Karpas-422 (cell line): ENCODE data around the gene SLC18B1. TPM values are rescaled to one million over a fixed set of nuclear protein-coding genes. Genes with fewer than 3 reads are reported as not detected.
A peak's percentile ranks its signal among the peaks of the same experiment; 100 is the strongest.
"Not testable (repeated sequence)": the region's sequence is repeated elsewhere in the genome, so short reads cannot be mapped to it uniquely, and the experiment has no call there.

Source experiments
- DNase-seq: peaks from one replicate; pipeline ENCODE4 v3.0.0-alpha.2; 2015
- H2AFZ ChIP-seq: fragments of 200-600 bp; sonication (generic); 2 replicates; pipeline ENCODE4 v1.6.1; 2014; ENCODE audit warnings: antibody characterized with exemption, low read length, mixed read lengths
- H3K27ac ChIP-seq: fragments of 200-600 bp; sonication (generic); 2 replicates; pipeline ENCODE4 v1.5.1; 2014; ENCODE audit warnings: mild to moderate bottlenecking, low read length, moderate library complexity
- H3K27me3 ChIP-seq: fragments of 200-600 bp; sonication (generic); 2 replicates; pipeline ENCODE4 v1.6.1; 2014; ENCODE audit warnings: low read length, mixed read lengths
- H3K36me3 ChIP-seq: fragments of 200-600 bp; sonication (generic); 2 replicates; pipeline ENCODE4 v1.6.1; 2014; ENCODE audit warnings: low read length, mixed read lengths; ENCODE audit not compliant: insufficient read depth
- H3K4me1 ChIP-seq: fragments of 200-600 bp; sonication (generic); 2 replicates; pipeline ENCODE4 v1.6.1; 2014; ENCODE audit warnings: mild to moderate bottlenecking, low read length, mixed read lengths
- H3K4me2 ChIP-seq: fragments of 200-600 bp; sonication (generic); 2 replicates; pipeline ENCODE4 v1.6.1; 2014; ENCODE audit warnings: low read length, low read depth, mild to moderate bottlenecking; ENCODE audit not compliant: poor library complexity, severe bottlenecking
- H3K4me3 ChIP-seq: fragments of 200-600 bp; sonication (generic); 2 replicates; pipeline ENCODE4 v1.5.1; 2014; ENCODE audit warnings: mild to moderate bottlenecking, antibody characterized with exemption, low read length, mixed read lengths
- H3K79me2 ChIP-seq: fragments of 200-600 bp; sonication (generic); 2 replicates; pipeline ENCODE4 v1.6.1; 2014; ENCODE audit warnings: mild to moderate bottlenecking, low read length, mixed read lengths
- H3K9ac ChIP-seq: fragments of 200-600 bp; sonication (generic); 2 replicates; pipeline ENCODE4 v1.6.0; 2014; ENCODE audit warnings: low read length
- H3K9me2 ChIP-seq: fragments of 200-600 bp; sonication (generic), shearing (Covaris generic); replicated peaks from 2 replicates; pipeline ENCODE4 v1.6.0; 2014; ENCODE audit warnings: mild to moderate bottlenecking, low read length, moderate library complexity; ENCODE audit not compliant: insufficient read depth
- H3K9me3 ChIP-seq: fragments of 300-700, 200-600 bp; sonication (generic); 2 replicates; pipeline ENCODE4 v1.6.1; 2014; ENCODE audit warnings: low read length, mixed read lengths
- H4K20me1 ChIP-seq: fragments of 200-600 bp; sonication (generic); 2 replicates; pipeline ENCODE4 v1.6.1; 2014; ENCODE audit warnings: mild to moderate bottlenecking, antibody characterized with exemption, low read length, low read depth; ENCODE audit not compliant: insufficient read depth
- total RNA-seq: library from RNA; depleted of rRNA; stranded (reverse); fragments of >200 nt; shearing (Covaris generic); gene quantifications from 2 replicates; pipeline ENCODE4 v1.2.3, GENCODE V29; 2014; ENCODE audit warnings: low replicate concordance

Gene SLC18B1
- total RNA-seq, 1 experiment from 2014 or later: 0.60 TPM

- H3K4me1 ChIP-seq: no peaks in the 10 kb centered on the region
- H4K20me1 ChIP-seq: no peaks in the 10 kb centered on the region
- H3K9me2 ChIP-seq: no peaks in the 10 kb centered on the region
- H3K27ac ChIP-seq: no peak overlapping the region
- no peak overlapping the region for H3K4me3 ChIP-seq
- no peaks in the 10 kb centered on the region for H3K9me3 ChIP-seq
- no peaks in the 10 kb centered on the region for H3K36me3 ChIP-seq
- no peak overlapping the region for H2AFZ ChIP-seq
- no peak overlapping the region for H3K4me2 ChIP-seq
- H3K9ac ChIP-seq: no peak overlapping the region
- H3K79me2 ChIP-seq: no peaks in the 10 kb centered on the region
- H3K27me3 ChIP-seq: no peaks in the 10 kb centered on the region
- DNase-seq: no peak
Measured at GRCh38 chr6:132789396-132789776, 9.1 kb downstream of the SLC18B1 start.

- Histone ChIP-seq H3K4me2 (no peak overlapping the region), H3K4me1 (no peaks in the 10 kb centered on the region), H3K9ac (no peak overlapping the region), H3K27ac (no peak overlapping the region), H4K20me1 (no peaks in the 10 kb centered on the region), H3K9me3 (no peaks in the 10 kb centered on the region), H2AFZ (no peak overlapping the region), H3K79me2 (no peaks in the 10 kb centered on the region), H3K36me3 (no peaks in the 10 kb centered on the region), H3K9me2 (no peaks in the 10 kb centered on the region), H3K27me3 (no peaks in the 10 kb centered on the region), H3K4me3 (no peak overlapping the region)
- DNase-seq: no peak
Measured at GRCh38 chr6:132788658-132789395, 9.6 kb downstream of the SLC18B1 start.

GRCh38 chr6:132785936-132786335 is 12.5 kb downstream of the SLC18B1 start:
- no peak for DNase-seq
- Histone ChIP-seq H3K4me1 (no peaks in the 10 kb centered on the region), H4K20me1 (no peaks in the 10 kb centered on the region), H3K79me2 (no peaks in the 10 kb centered on the region), H3K27me3 (no peaks in the 10 kb centered on the region), H3K27ac (no peak overlapping the region), H3K4me2 (no peak overlapping the region), H3K4me3 (no peak overlapping the region), H2AFZ (no peak overlapping the region), H3K9ac (no peak overlapping the region), H3K9me3 (no peaks in the 10 kb centered on the region), H3K36me3 (no peaks in the 10 kb centered on the region), H3K9me2 (no peaks in the 10 kb centered on the region)

GRCh38 chr6:132780770-132781371 is 17.6 kb downstream of the SLC18B1 start:
- Histone ChIP-seq H3K27me3 (no peaks in the 10 kb centered on the region), H3K27ac (no peak overlapping the region), H3K4me3 (no peak overlapping the region), H3K9ac (no peak overlapping the region), H2AFZ (no peak overlapping the region), H3K4me2 (no peak overlapping the region), H3K9me3 (no peaks in the 10 kb centered on the region), H3K79me2 (no peaks in the 10 kb centered on the region), H3K4me1 (peaks cover under 1% of the 10 kb centered on the region; the same call in 1 of the 2 replicates), H4K20me1 (no peaks in the 10 kb centered on the region), H3K36me3 (no peaks in the 10 kb centered on the region), H3K9me2 (no peaks in the 10 kb centered on the region)
- DNase-seq: peak; percentile 65

GRCh38 chr6:132777881-132778280 is 20.6 kb downstream of the SLC18B1 start:
- H3K79me2 ChIP-seq, H3K4me1 ChIP-seq, H3K36me3 ChIP-seq, H3K27me3 ChIP-seq, H3K9me2 ChIP-seq, H3K4me3 ChIP-seq, H3K9me3 ChIP-seq, DNase-seq, H3K9ac ChIP-seq, H4K20me1 ChIP-seq, H3K27ac ChIP-seq, H3K4me2 ChIP-seq, H2AFZ ChIP-seq: not testable (repeated sequence)

- peaks cover 4% of the 10 kb centered on the region; the same call in 1 of the 2 replicates for H3K4me1 ChIP-seq
- no peaks in the 10 kb centered on the region for H3K9me3 ChIP-seq
- no peaks in the 10 kb centered on the region for H3K36me3 ChIP-seq
- no peaks in the 10 kb centered on the region for H3K79me2 ChIP-seq
- peak; percentile 67 for DNase-seq
- H3K27me3 ChIP-seq: no peaks in the 10 kb centered on the region
- no peaks in the 10 kb centered on the region for H4K20me1 ChIP-seq
- H3K9me2 ChIP-seq: no peaks in the 10 kb centered on the region
- H2AFZ ChIP-seq: no peak overlapping the region
- no peak overlapping the region for H3K4me3 ChIP-seq
- H3K4me2 ChIP-seq: peak overlapping the region; percentile 32
- H3K9ac ChIP-seq: no peak overlapping the region
- H3K27ac ChIP-seq: no peak overlapping the region
Measured at GRCh38 chr6:132768051-132768517, 30.4 kb downstream of the SLC18B1 start.

- Histone ChIP-seq H3K9me2 (no peaks in the 10 kb centered on the region), H3K36me3 (no peaks in the 10 kb centered on the region), H3K4me1 (peaks cover 23% of the 10 kb centered on the region), H3K4me3 (no peak overlapping the region), H4K20me1 (no peaks in the 10 kb centered on the region), H3K4me2 (no peak overlapping the region), H3K27ac (no peak overlapping the region), H3K79me2 (peaks cover 4% of the 10 kb centered on the region; the same call in 1 of the 2 replicates), H3K27me3 (no peaks in the 10 kb centered on the region), H3K9ac (no peak overlapping the region), H3K9me3 (no peaks in the 10 kb centered on the region), H2AFZ (no peak overlapping the region)
- no peak for DNase-seq
Measured at GRCh38 chr6:132765560-132765959, 32.9 kb downstream of the SLC18B1 start.

- DNase-seq: no peak
- no peak overlapping the region; the same call in 1 of the 2 replicates for H2AFZ ChIP-seq
Measured at GRCh38 chr6:132764370-132764769, 34.1 kb downstream of the SLC18B1 start.

More at GRCh38 chr6:132764370-132764769, 34.1 kb downstream of the SLC18B1 start:
- Histone ChIP-seq H4K20me1 (no peaks in the 10 kb centered on the region), H3K9ac (no peak overlapping the region), H3K9me2 (no peaks in the 10 kb centered on the region), H3K4me2 (no peak overlapping the region), H3K36me3 (no peaks in the 10 kb centered on the region), H3K27me3 (no peaks in the 10 kb centered on the region), H3K79me2 (peaks cover 4% of the 10 kb centered on the region; the same call in 1 of the 2 replicates), H3K27ac (no peak overlapping the region), H3K4me3 (no peak overlapping the region), H3K9me3 (no peaks in the 10 kb centered on the region), H3K4me1 (peaks cover 35% of the 10 kb centered on the region)
